Stimulated activated naive CD4-positive, alpha-beta T cell (primary cell): ENCODE data around the gene ANKRD23.
"Not testable (repeated sequence)": the region's sequence is repeated elsewhere in the genome, so short reads cannot be mapped to it uniquely, and the experiment has no call there.

ENCODE experiments used
- DNase-seq, 6 experiments: peaks; one replicate each; lab custom pipeline; 2025; lab: John Stamatoyannopoulos, UW

ANKRD23 gene

GRCh38 chr2:96798733-96799622, 44.8 kb downstream of the ANKRD23 start:
- DNase-seq = no peak

GRCh38 chr2:96797066-96797625, 46.7 kb downstream of the ANKRD23 start:
- DNase-seq = no peak

GRCh38 chr2:96796497-96796896, 47.3 kb downstream of the ANKRD23 start:
- not testable (repeated sequence) for DNase-seq

- no peak for DNase-seq
Observed at GRCh38 chr2:96795076-96795475, 48.7 kb downstream of the ANKRD23 start.

GRCh38 chr2:96792772-96793749, 50.8 kb downstream of the ANKRD23 start:
- no peak for DNase-seq

GRCh38 chr2:96789245-96789617, 54.6 kb downstream of the ANKRD23 start:
- no peak for DNase-seq

GRCh38 chr2:96788442-96789244, 55.2 kb downstream of the ANKRD23 start:
- no peak for DNase-seq
